OCI-LY7 (cell line): ENCODE data around the gene PHYKPL. TPM values are rescaled to one million over a fixed set of nuclear protein-coding genes. Genes with fewer than 3 reads are reported as not detected.
A peak's percentile ranks its signal among the peaks of the same experiment; 100 is the strongest.

Experiments used
- BruUV-seq: library from RNA; stranded (reverse); fragments of 400-500 nt; replicated peaks from 2 replicates; lab custom pipeline; 2021; lab: Mats Ljungman, UMichigan
- CTCF ChIA-PET: fragments of 300-600 bp; sonication (Branson Sonifier 250); formaldehyde crosslinking; loops from one replicate; lab custom pipeline; 2022; ENCODE audit warnings: antibody characterized with exemption; ENCODE audit not compliant: unreplicated experiment; lab: Charles Lee
- POLR2A ChIA-PET: fragments of 300-600 bp; sonication (Branson Sonifier 250); formaldehyde crosslinking; loops from one replicate; lab custom pipeline; 2022; ENCODE audit warnings: antibody characterized with exemption; lab: Charles Lee
- DNase-seq: peaks from one replicate; pipeline ENCODE4 v3.0.0-alpha.2; 2015; ENCODE audit warnings: low spot score
- H2AFZ ChIP-seq: fragments of 200-600 bp; sonication (generic), shearing (Covaris generic); 2 replicates; pipeline ENCODE4 v1.6.1; 2014; ENCODE audit warnings: mild to moderate bottlenecking, antibody characterized with exemption, low read length, moderate library complexity
- H3K27ac ChIP-seq: fragments of 200-600 bp; sonication (generic); 2 replicates; pipeline ENCODE4 v1.5.1; 2014; ENCODE audit warnings: mixed run types, low read depth, mild to moderate bottlenecking, moderate library complexity, low read length, inconsistent platforms; ENCODE audit not compliant: poor library complexity, severe bottlenecking
- H3K36me3 ChIP-seq: fragments of 200-600 bp; sonication (generic); 2 replicates; pipeline ENCODE4 v1.6.1; 2014; ENCODE audit warnings: mild to moderate bottlenecking, antibody characterized with exemption, low read length, moderate library complexity, mixed read lengths; ENCODE audit not compliant: insufficient read depth
- H3K4me1 ChIP-seq: fragments of 200-600 bp; sonication (generic); 2 replicates; pipeline ENCODE4 v1.5.1; 2014; ENCODE audit warnings: mild to moderate bottlenecking, low read length; ENCODE audit not compliant: insufficient read depth, poor library complexity, severe bottlenecking
- H3K4me2 ChIP-seq: fragments of 200-600 bp; sonication (generic); 2 replicates; pipeline ENCODE4 v1.6.1; 2014; ENCODE audit warnings: mild to moderate bottlenecking, low read length
- H3K4me3 ChIP-seq: fragments of 200-600 bp; sonication (generic); 2 replicates; pipeline ENCODE4 v1.5.1; 2014; ENCODE audit warnings: mild to moderate bottlenecking, low read depth, low read length; ENCODE audit not compliant: poor library complexity, severe bottlenecking
- H3K79me2 ChIP-seq: fragments of 200-600 bp; sonication (generic); 2 replicates; pipeline ENCODE4 v1.6.1; 2016; ENCODE audit warnings: low read depth, mild to moderate bottlenecking, low read length, moderate library complexity, mixed read lengths; ENCODE audit not compliant: insufficient read depth
- H3K9me2 ChIP-seq: fragments of 200-600 bp; sonication (generic); 2 replicates; pipeline ENCODE4 v1.6.1; 2016; ENCODE audit warnings: mild to moderate bottlenecking, low read length, mixed read lengths; ENCODE audit not compliant: insufficient read depth
- H3K9me3 ChIP-seq: fragments of 200-600 bp; sonication (generic); 2 replicates; pipeline ENCODE4 v1.6.1; 2014; ENCODE audit warnings: mild to moderate bottlenecking, mixed run types, low read length, mixed read lengths
- H4K20me1 ChIP-seq: fragments of 200-600 bp; sonication (generic); 2 replicates; pipeline ENCODE4 v1.6.1; 2014; ENCODE audit warnings: mild to moderate bottlenecking, antibody characterized with exemption, low read length, moderate library complexity, mixed read lengths; ENCODE audit not compliant: insufficient read depth
- CTCF ChIP-seq: fragments of 200-600 bp; sonication (generic); conservative IDR thresholded peaks from 2 replicates; pipeline ENCODE4 v1.5.1; 2014; ENCODE audit warnings: mild to moderate bottlenecking, antibody characterized with exemption, low read length, moderate library complexity, mixed read lengths
- EZH2phosphoT487 ChIP-seq: fragments of 200-600 bp; sonication (generic); IDR thresholded peaks from 2 replicates; pipeline ENCODE4 v1.6.1; 2018; ENCODE audit warnings: low read depth, borderline replicate concordance, mild to moderate bottlenecking, mixed run types, antibody characterized with exemption, low read length, moderate library complexity, mixed read lengths
- intact Hi-C: fragments of 100-400 bp; cut with micrococcal nuclease; formaldehyde crosslinking; loops from one replicate; pipeline ENCODE4 v1.10.0; 2022; ENCODE audit not compliant: unreplicated experiment
- total RNA-seq, 2 experiments: library from RNA; depleted of rRNA in 1 of 2; stranded (reverse); fragments of >200 nt in 1 of 2; shearing (Covaris generic) in 1 of 2; gene quantifications; 2 replicates each; pipeline ENCODE4 v1.2.3, GENCODE V29; 2014 to 2022

The PHYKPL gene
- total RNA-seq, 2 experiments from 2014 or later = 86.3 to 146 TPM

GRCh38 chr5:178238313-178238635, 5.7 kb upstream of the PHYKPL start:
- Histone ChIP-seq H3K9me2 (no peaks in the 10 kb centered on the region), H2AFZ (peak overlapping the region; percentile 59; the same call in 1 of the 2 replicates), H3K4me1 (peaks cover 43% of the 10 kb centered on the region), H3K9me3 (no peaks in the 10 kb centered on the region), H3K36me3 (no peaks in the 10 kb centered on the region), H3K4me3 (no peak overlapping the region), H3K27ac (no peak overlapping the region), H4K20me1 (no peaks in the 10 kb centered on the region), H3K4me2 (no peak overlapping the region), H3K79me2 (no peaks in the 10 kb centered on the region)
- no TSS peak for BruUV-seq
- ChIA-PET POLR2A (interaction anchor here (1.6 to 4.4 kb wide), 2 partner anchors 10 to 13 kb away, joined by 4 to 22 read pairs; no protein-coding TSS in a partner anchor), CTCF (no interaction called here)
- DNase-seq = no peak
- no peak for TF ChIP-seq CTCF
- intact Hi-C loops = loop anchor here (1.0 to 10.0 kb wide), 2 partner anchors 42 to 387 kb away; partner anchors contain the start of gene CLK4

DNA sequence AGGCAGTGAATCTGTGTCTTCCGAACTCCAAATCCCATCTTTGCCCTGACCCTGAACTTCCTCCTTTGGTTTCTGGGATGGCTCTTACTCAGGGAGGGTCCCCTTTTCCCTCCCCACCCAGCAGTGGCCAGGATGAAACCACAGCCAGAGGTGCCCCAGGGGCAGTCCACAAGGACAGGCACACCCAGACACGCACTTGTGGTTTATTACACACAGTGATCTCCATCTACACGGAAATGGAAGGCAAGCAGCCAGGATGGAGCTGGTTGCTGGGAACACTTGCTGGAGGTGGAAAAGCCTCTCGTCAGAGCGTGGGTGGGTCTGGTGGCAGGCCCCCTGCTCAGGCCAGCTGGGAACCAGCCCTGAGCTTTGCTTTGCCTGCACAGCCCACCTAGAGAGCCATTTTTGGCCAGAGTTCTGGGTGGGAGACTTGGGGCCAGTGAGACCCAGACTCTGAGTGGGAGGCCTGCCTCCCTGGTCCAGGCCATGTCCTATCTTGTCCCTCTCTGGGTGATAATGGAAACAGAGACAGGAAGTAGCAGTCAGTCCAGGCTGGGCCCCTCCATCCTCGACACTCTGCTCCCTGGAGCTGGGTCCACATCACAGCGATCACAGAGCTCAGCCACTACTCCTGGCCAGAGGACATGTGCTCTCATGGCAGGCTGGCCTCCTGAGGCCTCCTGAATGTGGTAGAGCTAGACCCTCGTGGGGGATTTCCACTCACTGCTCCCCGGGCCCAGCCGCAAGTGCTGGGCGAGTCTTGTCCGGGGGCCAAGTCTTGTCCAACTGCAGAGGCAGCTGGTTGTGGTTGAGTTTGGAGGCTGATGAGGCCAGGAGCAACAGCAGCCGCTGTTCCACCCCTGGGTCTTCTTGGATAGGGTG, 5.1 kb upstream of the PHYKPL start:
- Histone ChIP-seq H4K20me1 (no peaks in the 10 kb centered on the region), H3K36me3 (no peaks in the 10 kb centered on the region), H3K27ac (no peak overlapping the region), H3K4me3 (no peak overlapping the region), H3K4me2 (no peak overlapping the region), H3K4me1 (peaks cover 49% of the 10 kb centered on the region), H2AFZ (no peak overlapping the region; the same call in 1 of the 2 replicates), H3K9me2 (no peaks in the 10 kb centered on the region), H3K9me3 (no peaks in the 10 kb centered on the region), H3K79me2 (no peaks in the 10 kb centered on the region)
- POLR2A ChIA-PET = interaction anchor here (1.6 to 4.4 kb wide), 2 partner anchors 9 to 13 kb away, joined by 4 to 22 read pairs; no protein-coding TSS in a partner anchor
- TF ChIP-seq CTCF (no peak), EZH2phosphoT487 (no peak)
- no TSS peak for BruUV-seq
- CTCF ChIA-PET = interaction anchor here (0.6 kb wide), 1 partner anchor 1359 kb away, joined by 3 read pairs; no protein-coding TSS in a partner anchor
- no peak for DNase-seq
- intact Hi-C loops = loop anchor here (1.0 to 10.0 kb wide), 2 partner anchors 43 to 387 kb away; partner anchors contain the start of gene CLK4
